HCT116 (cell line): ENCODE data around the gene RGS7. TPM values are rescaled to one million over a fixed set of nuclear protein-coding genes. Genes with fewer than 3 reads are reported as not detected.

Experiments
- ATAC-seq: fragments of 200-7000 bp; cut with Tn5 transposase; 2 replicates; pipeline ENCODE4 v1.9.1; 2020; ENCODE audit warnings: mild to moderate bottlenecking, moderate library complexity
- BruUV-seq: library from RNA; stranded (reverse); fragments of 400-500 nt; replicated peaks from 2 replicates; lab custom pipeline; 2021; lab: Mats Ljungman, UMichigan
- CTCF ChIA-PET: fragments of 300-600 bp; sonication (Branson Sonifier 250); formaldehyde crosslinking; loops from one replicate; lab custom pipeline; 2021; ENCODE audit warnings: antibody characterized with exemption; lab: Charles Lee
- POLR2A ChIA-PET: fragments of 300-600, 350-600 bp; sonication (Branson Sonifier 250); formaldehyde crosslinking; loops from one replicate; lab custom pipeline; 2021; ENCODE audit warnings: antibody characterized with exemption; lab: Charles Lee
- RAD21 ChIA-PET, 2 experiments: fragments of 300-600 bp; sonication (Branson Sonifier 250); formaldehyde crosslinking; loops; one replicate each; lab custom pipeline; 2023; ENCODE audit warnings: low total read pairs in 2 of 2; ENCODE audit not compliant: uncharacterized antibody in 2 of 2, unreplicated experiment in 2 of 2, low non-redundant PET in 1 of 2; lab: Charles Lee
- DNase-seq: peaks from one replicate; pipeline ENCODE4 v3.0.0-alpha.2; 2010; ENCODE audit warnings: low read depth, low spot score
- H2AFZ ChIP-seq: fragments of 200-600 bp; shearing (Covaris generic), sonication (generic); 2 replicates; pipeline ENCODE4 v1.6.1; 2017; ENCODE audit warnings: low read depth, mixed run types, mixed read lengths, antibody characterized with exemption, low read length; ENCODE audit not compliant: poor library complexity, severe bottlenecking
- H3K27ac ChIP-seq: 2 replicates; pipeline ENCODE4 v1.5.1; 2012; ENCODE audit warnings: low read depth, low read length
- H3K27me3 ChIP-seq: fragments of 200-600 bp; sonication (generic); 2 replicates; pipeline ENCODE4 v1.6.1; 2016; ENCODE audit warnings: mixed run types, low read length, mixed read lengths; ENCODE audit not compliant: insufficient read depth
- H3K36me3 ChIP-seq, 2 experiments: fragments of 200-500 bp in 1 of 2; fragments of 200-600 bp in 1 of 2; sonication (Bioruptor generic) in 1 of 2; sonication (generic) in 1 of 2; 2 replicates each; pipeline versions ENCODE4 v1.5.1 to v1.6.1; 2014 to 2016; ENCODE audit warnings: low read length in 2 of 2, inconsistent platforms in 1 of 2, mixed read lengths in 1 of 2, mixed run types in 1 of 2; ENCODE audit not compliant: insufficient read depth in 2 of 2, control insufficient read depth in 1 of 2
- H3K4me1 ChIP-seq, 2 experiments: fragments of 200-600 bp in 1 of 2; sonication (generic) in 1 of 2; 2 replicates each; pipeline versions ENCODE4 v1.5.1 to v1.6.1; 2012 to 2017; ENCODE audit warnings: low read length in 2 of 2, inconsistent platforms in 1 of 2, mild to moderate bottlenecking in 1 of 2, mixed read lengths in 1 of 2, mixed run types in 1 of 2, moderate library complexity in 1 of 2; ENCODE audit not compliant: insufficient read depth in 2 of 2, control insufficient read depth in 1 of 2
- H3K4me2 ChIP-seq: fragments of 200-600 bp; sonication (generic); 2 replicates; pipeline ENCODE4 v1.6.1; 2017; ENCODE audit warnings: mixed run types, low read length, mixed read lengths
- H3K4me3 ChIP-seq, 2 experiments: fragments of 200-600 bp in 1 of 2; sonication (generic) in 1 of 2; replicated peaks in 1 of 2; 2 replicates each; pipeline ENCODE4 v1.5.1; 2011 to 2016; ENCODE audit warnings: low read length in 2 of 2, control low read depth in 1 of 2, low read depth in 1 of 2, mild to moderate bottlenecking in 1 of 2, mixed read lengths in 1 of 2, mixed run types in 1 of 2
- H3K79me2 ChIP-seq: fragments of 200-600 bp; sonication (generic); 2 replicates; pipeline ENCODE4 v1.6.1; 2017; ENCODE audit warnings: mild to moderate bottlenecking, mixed run types, low read length, moderate library complexity, mixed read lengths; ENCODE audit not compliant: insufficient read depth
- H3K9ac ChIP-seq: fragments of 200-600 bp; sonication (generic); 2 replicates; pipeline ENCODE4 v1.6.1; 2016; ENCODE audit warnings: low read length, mixed read lengths
- H3K9me2 ChIP-seq: fragments of 200-600 bp; sonication (generic), shearing (Covaris generic); 2 replicates; pipeline ENCODE4 v1.6.1; 2017; ENCODE audit warnings: mixed run types, mild to moderate bottlenecking, moderate library complexity; ENCODE audit not compliant: insufficient read depth
- H3K9me3 ChIP-seq, 2 experiments: fragments of 200-500 bp in 1 of 2; fragments of 200-600 bp in 1 of 2; sonication (Bioruptor generic) in 1 of 2; sonication (generic) in 1 of 2; 2 replicates each; pipeline ENCODE4 v1.6.1; 2014 to 2017; ENCODE audit warnings: low read length in 2 of 2, mixed read lengths in 2 of 2, inconsistent platforms in 1 of 2, low read depth in 1 of 2, mild to moderate bottlenecking in 1 of 2, mixed run types in 1 of 2, moderate library complexity in 1 of 2; ENCODE audit not compliant: control insufficient read depth in 1 of 2, insufficient read depth in 1 of 2
- H4K20me1 ChIP-seq: fragments of 200-600 bp; sonication (generic), shearing (Covaris generic); 2 replicates; pipeline ENCODE4 v1.6.1; 2017; ENCODE audit warnings: mixed run types, mild to moderate bottlenecking, moderate library complexity; ENCODE audit not compliant: insufficient read depth
- ATF3 ChIP-seq: IDR thresholded peaks from 2 replicates; pipeline ENCODE4 v1.6.1; 2012
- CEBPB ChIP-seq: IDR thresholded peaks from 2 replicates; pipeline ENCODE4 v1.6.1; 2012; ENCODE audit warnings: low read depth
- EGR1 ChIP-seq: IDR thresholded peaks from 2 replicates; pipeline ENCODE4 v1.6.1; 2012; ENCODE audit warnings: low read depth
- ELF1 ChIP-seq: IDR thresholded peaks from 2 replicates; pipeline ENCODE4 v1.6.1; 2012; ENCODE audit warnings: low read depth, borderline replicate concordance
- EZH2 ChIP-seq: fragments of 200-600 bp; sonication (generic); IDR thresholded peaks from 2 replicates; pipeline ENCODE4 v1.6.1; 2017; ENCODE audit warnings: antibody characterized with exemption, mixed run types
- EZH2phosphoT487 ChIP-seq: fragments of 200-600 bp; IDR thresholded peaks from 2 replicates; pipeline ENCODE4 v1.6.1; 2018; ENCODE audit warnings: antibody characterized with exemption, borderline replicate concordance
- FOSL1 ChIP-seq: IDR thresholded peaks from 2 replicates; pipeline ENCODE4 v1.6.1; 2012; ENCODE audit warnings: low read depth
- MAX ChIP-seq: IDR thresholded peaks from 2 replicates; pipeline ENCODE4 v1.6.1; 2012
- POLR2A ChIP-seq: IDR thresholded peaks from 2 replicates; pipeline ENCODE4 v1.7.0; 2011; ENCODE audit warnings: borderline replicate concordance; ENCODE audit not compliant: insufficient read depth, insufficient read length; ENCODE audit errors: extremely low read depth
- RAD21 ChIP-seq: IDR thresholded peaks from 2 replicates; pipeline ENCODE4 v1.6.1; 2012; ENCODE audit warnings: low read depth, mild to moderate bottlenecking
- REST ChIP-seq: IDR thresholded peaks from 2 replicates; pipeline ENCODE4 v1.6.1; 2012; ENCODE audit warnings: low read depth
- SIN3A ChIP-seq: IDR thresholded peaks from 2 replicates; pipeline ENCODE4 v1.6.1; 2012; ENCODE audit warnings: low read depth
- TCF7L2 ChIP-seq: IDR thresholded peaks from 2 replicates; pipeline ENCODE4 v1.7.0; 2011; ENCODE audit warnings: borderline replicate concordance, inconsistent platforms; ENCODE audit not compliant: insufficient read depth, insufficient read length; ENCODE audit errors: extremely low read depth
- ZBTB33 ChIP-seq: IDR thresholded peaks from 2 replicates; pipeline ENCODE4 v1.6.1; 2011; ENCODE audit warnings: mild to moderate bottlenecking, low read length, moderate library complexity; ENCODE audit not compliant: insufficient replicate concordance; ENCODE audit errors: extremely low read depth
- ZFX ChIP-seq: fragments of 450-650 bp; IDR thresholded peaks from 2 replicates; pipeline ENCODE4 v1.6.1; 2017
- ZNF274 ChIP-seq: fragments of 200-500 bp; sonication (Bioruptor generic); IDR thresholded peaks from 2 replicates; pipeline ENCODE4 v1.6.1; 2014; ENCODE audit warnings: mild to moderate bottlenecking, low read depth, low read length, inconsistent platforms
- intact Hi-C: fragments of 100-400 bp; cut with micrococcal nuclease; formaldehyde crosslinking; loops from 2 replicates; pipeline ENCODE4 v1.10.0; 2022
- total RNA-seq: library from RNA; stranded (reverse); gene quantifications from one replicate; pipeline ENCODE4 v1.2.1, GENCODE V29; 2021; ENCODE audit not compliant: unreplicated experiment

The RGS7 gene
- total RNA-seq, 1 experiment from 2014 or later: not detected

GRCh38 chr1:240967070-240967724 is 389.8 kb downstream of the RGS7 start:
- no peaks in the 10 kb centered on the region for H3K79me2 ChIP-seq
- ATAC-seq: no peak
- ChIA-PET CTCF (no interaction called here), POLR2A (no interaction called here), RAD21 (interaction anchor here in 1 of 2 experiments (0.5 kb wide), 1 partner anchor 339 kb away, joined by 3 read pairs; no protein-coding TSS in a partner anchor)
- H3K27ac ChIP-seq: no peak overlapping the region
- no peaks in the 10 kb centered on the region for H3K4me1 ChIP-seq
- no peaks in the 10 kb centered on the region for H4K20me1 ChIP-seq
- no TSS peak for BruUV-seq
- TF ChIP-seq ATF3: no peak
- no peak for TF ChIP-seq ZNF274
- no peak for TF ChIP-seq RAD21
- TF ChIP-seq EGR1: no peak
- TF ChIP-seq REST: no peak
- TF ChIP-seq TCF7L2: no peak
- no peak for TF ChIP-seq POLR2A
- no peak for TF ChIP-seq FOSL1
- no peak for TF ChIP-seq EZH2phosphoT487
- no peak for TF ChIP-seq EZH2
- no peak for TF ChIP-seq MAX
- no peak for TF ChIP-seq CEBPB
- TF ChIP-seq ZFX: no peak
- no peak for TF ChIP-seq SIN3A
- no peak for TF ChIP-seq ZBTB33
- TF ChIP-seq ELF1: no peak
- H3K9ac ChIP-seq: no peak overlapping the region
- intact Hi-C loops: no loop called here
- no peak overlapping the region for H3K4me2 ChIP-seq
- H3K4me3 ChIP-seq: no peak overlapping the region
- H2AFZ ChIP-seq: no peak overlapping the region
- H3K9me2 ChIP-seq: no peaks in the 10 kb centered on the region
- H3K27me3 ChIP-seq: no peaks in the 10 kb centered on the region
- no peak for DNase-seq
- peaks cover 14% of the 10 kb centered on the region in 2 experiments; a peak in 2 of 4 replicates for H3K9me3 ChIP-seq
- H3K36me3 ChIP-seq: no peaks in the 10 kb centered on the region
